ENCODE data around the gene GMPPA. TPM values are rescaled to one million over a fixed set of nuclear protein-coding genes. Genes with fewer than 3 reads are reported as not detected.

GMPPA gene
- total RNA-seq, 3 donors from 2014 or later = 15.7 to 33.4 (median 29.7) TPM

DNA sequence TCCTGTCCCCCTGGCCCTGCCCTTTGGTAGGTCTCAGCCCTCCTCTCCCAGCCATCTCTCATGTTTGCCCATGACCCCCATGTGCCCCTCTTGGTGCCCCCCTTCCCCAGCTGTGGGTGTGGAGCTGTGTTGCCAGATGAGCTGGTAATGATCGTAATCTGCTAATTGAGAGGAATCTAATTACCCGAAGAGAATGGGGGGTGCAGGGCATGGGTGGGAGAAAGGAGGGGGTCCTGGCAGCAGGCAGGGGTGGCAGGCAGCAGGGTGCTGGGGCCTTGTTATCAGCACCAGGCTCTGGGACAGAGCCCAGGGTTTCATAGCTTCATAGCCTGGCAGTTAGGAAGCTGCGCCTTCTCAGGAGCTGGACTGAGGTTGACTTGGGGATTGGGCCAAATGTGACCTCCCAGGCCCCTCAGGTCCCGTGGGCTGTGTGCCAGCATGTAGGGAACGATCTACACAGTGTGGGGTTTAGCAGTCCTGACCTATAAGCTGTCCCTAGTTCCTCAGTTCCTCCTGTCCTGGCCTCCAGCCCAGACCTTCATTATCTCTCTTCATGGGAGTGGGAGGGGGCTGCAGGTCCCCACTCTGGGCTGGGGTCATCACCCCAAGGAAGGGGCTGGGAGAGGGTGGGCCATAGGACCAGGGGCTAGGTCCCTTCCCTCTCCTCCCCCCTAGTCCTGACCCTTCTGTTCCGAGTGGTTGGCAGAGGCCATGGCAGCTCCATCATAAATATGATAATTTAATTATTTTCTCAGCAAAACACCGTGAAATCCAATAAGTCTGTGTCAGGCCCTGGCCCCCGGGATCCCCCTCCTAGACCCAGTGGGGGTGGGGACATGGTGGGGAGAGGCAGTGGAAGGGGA is 9.1 kb downstream of the GMPPA start:
- intact Hi-C loops (cut with DNase I; ENCODE audit: low total_unique reads) = no loop called here
- H3K27me3 ChIP-seq = peaks cover 0 to 19% of the 10 kb centered on the region in 2 donors
- TF ChIP-seq POLR2A (IDR thresholded peaks at IDR 0.05) = no peak
- TF ChIP-seq, protein P1, sequence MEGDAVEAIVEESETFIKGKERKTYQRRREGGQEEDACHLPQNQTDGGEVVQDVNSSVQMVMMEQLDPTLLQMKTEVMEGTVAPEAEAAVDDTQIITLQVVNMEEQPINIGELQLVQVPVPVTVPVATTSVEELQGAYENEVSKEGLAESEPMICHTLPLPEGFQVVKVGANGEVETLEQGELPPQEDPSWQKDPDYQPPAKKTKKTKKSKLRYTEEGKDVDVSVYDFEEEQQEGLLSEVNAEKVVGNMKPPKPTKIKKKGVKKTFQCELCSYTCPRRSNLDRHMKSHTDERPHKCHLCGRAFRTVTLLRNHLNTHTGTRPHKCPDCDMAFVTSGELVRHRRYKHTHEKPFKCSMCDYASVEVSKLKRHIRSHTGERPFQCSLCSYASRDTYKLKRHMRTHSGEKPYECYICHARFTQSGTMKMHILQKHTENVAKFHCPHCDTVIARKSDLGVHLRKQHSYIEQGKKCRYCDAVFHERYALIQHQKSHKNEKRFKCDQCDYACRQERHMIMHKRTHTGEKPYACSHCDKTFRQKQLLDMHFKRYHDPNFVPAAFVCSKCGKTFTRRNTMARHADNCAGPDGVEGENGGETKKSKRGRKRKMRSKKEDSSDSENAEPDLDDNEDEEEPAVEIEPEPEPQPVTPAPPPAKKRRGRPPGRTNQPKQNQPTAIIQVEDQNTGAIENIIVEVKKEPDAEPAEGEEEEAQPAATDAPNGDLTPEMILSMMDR (IDR thresholded peaks at IDR 0.05) = no peak
- no peak for TF ChIP-seq POLR2AphosphoS5 (IDR thresholded peaks at IDR 0.05)

DNA sequence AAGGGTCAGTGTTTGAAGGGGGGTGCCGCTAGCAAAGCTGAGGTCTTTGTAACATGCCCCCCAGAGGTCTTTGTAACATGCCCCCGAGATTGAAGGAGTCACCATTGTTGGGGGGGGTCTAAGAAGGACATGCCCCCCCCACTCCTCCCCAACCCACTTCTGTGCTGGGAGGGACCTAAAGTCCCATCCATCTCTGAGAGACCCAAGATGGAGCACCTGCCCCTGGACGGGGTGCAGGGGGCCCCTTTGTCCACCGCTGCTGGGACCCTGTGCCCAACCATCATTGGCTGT is 9.7 kb downstream of the GMPPA start:
- Histone ChIP-seq H3K9me3 (no peaks in the 10 kb centered on the region), H3K4me1 (no peaks in the 10 kb centered on the region), H3K27me3 (peaks cover 0 to 20% of the 10 kb centered on the region in 2 donors), H3K36me3 (peaks cover 20% of the 10 kb centered on the region), H3K4me3 (no peak overlapping the region), H3K27ac (no peak overlapping the region)
- no peak for TF ChIP-seq POLR2AphosphoS5 (IDR thresholded peaks at IDR 0.05)
- TF ChIP-seq, protein P1 (IDR thresholded peaks at IDR 0.05) = no peak
- TF ChIP-seq POLR2A (IDR thresholded peaks at IDR 0.05) = no peak
- no peak for DNase-seq (ENCODE audit: low spot score in 2 of 2)
- intact Hi-C loops (cut with DNase I; ENCODE audit: low total_unique reads) = no loop called here

More for the DNA sequence above, 9.1 kb downstream of the GMPPA start:
- H3K36me3 ChIP-seq = peaks cover 20% of the 10 kb centered on the region
- no peaks in the 10 kb centered on the region for H3K9me3 ChIP-seq
- H3K4me1 ChIP-seq = no peaks in the 10 kb centered on the region
- H3K27ac ChIP-seq = no peak overlapping the region
- DNase-seq (ENCODE audit: low spot score in 2 of 2) = no peak
- no peak overlapping the region for H3K4me3 ChIP-seq

DNA sequence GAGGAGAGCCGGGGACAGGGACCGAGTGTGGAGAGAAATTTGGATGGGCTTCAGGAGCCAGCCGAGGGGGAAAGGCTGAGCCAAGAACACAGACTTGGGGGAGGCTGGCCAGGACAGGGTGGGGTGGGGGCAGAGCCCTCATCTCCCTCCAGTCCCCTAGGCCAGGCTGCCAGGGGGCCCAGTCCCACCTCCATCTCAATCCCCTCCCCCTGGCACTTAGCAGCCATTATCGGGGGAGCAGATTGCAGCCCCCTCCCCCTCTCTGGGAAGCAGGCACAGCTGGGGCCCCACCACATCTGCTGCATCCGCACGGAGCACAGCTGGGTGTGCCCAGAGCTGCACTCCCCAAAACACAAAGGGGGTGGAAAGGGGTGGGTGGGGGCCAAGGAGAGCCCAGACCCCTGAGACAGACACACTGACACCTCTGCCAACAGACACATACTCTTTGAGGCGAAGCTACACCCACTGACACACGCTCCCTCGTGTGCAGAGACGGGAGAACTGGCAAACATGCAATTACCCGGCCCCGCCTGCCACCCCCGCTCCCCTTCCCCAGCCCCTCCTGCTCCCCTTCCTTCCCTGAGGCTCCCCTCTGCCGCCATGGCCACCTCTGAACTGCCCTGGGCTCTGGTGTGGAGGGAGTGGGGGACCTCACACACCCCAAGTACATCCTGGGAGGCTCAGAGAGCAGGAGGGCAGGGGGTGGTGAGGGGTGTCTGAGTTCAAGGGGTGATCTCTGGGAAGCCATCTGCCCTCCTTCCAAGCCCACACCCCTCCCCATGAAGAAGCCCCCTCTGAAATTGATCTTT is 10.5 kb downstream of the GMPPA start:
- no peak overlapping the region for H3K27ac ChIP-seq
- no peak for DNase-seq (ENCODE audit: low spot score in 2 of 2)
- H3K27me3 ChIP-seq = peaks cover 0 to 20% of the 10 kb centered on the region in 2 donors
- no peaks in the 10 kb centered on the region for H3K4me1 ChIP-seq
- intact Hi-C loops (cut with DNase I; ENCODE audit: low total_unique reads) = no loop called here
- H3K36me3 ChIP-seq = peaks cover 19% of the 10 kb centered on the region
- H3K4me3 ChIP-seq = peak overlapping the region in 2 of 3 donors; percentile 24 to 57
- TF ChIP-seq POLR2AphosphoS5 (IDR thresholded peaks at IDR 0.05) = no peak
- TF ChIP-seq POLR2A (IDR thresholded peaks at IDR 0.05) = no peak
- TF ChIP-seq, protein P1 (IDR thresholded peaks at IDR 0.05) = no peak
- no peaks in the 10 kb centered on the region for H3K9me3 ChIP-seq

DNA sequence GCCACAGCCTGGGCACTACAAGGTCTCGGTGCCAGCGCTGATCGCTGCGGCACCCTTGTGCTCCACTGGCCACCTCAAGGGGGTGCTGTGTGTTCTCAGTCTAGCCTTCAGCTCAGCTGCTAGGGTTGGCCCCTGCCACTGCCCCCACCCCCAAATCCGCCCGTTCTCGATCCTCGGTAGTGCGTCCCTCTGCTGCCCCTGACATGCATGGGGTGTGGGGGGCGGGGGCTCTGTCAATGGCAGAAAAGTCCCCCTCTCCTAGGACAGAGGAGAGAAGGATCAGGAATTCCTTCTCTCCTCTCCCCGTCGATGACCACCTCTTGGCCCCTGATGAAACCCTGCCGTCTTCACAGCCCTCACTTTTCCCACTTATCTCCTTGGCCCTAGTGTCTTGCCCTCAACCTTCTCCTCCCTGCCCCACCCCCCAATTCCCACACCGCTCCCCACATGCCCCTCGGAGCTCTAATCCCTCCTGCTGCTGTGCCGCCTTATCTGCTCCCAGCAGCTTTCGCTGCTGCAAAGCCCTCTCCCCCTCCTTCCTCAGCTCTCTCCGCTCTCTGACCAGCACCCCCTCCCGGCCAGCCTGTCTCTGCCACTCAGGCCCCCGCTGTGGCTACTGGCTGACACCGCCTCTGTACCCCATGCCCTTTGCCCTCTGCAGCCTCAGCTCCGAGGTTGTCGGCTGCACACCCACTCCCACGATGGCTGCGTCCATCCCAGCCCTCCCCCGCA is 11.3 kb downstream of the GMPPA start:
- Histone ChIP-seq H3K4me1 (no peaks in the 10 kb centered on the region), H3K36me3 (peaks cover 14% of the 10 kb centered on the region), H3K9me3 (no peaks in the 10 kb centered on the region), H3K27me3 (peaks cover 0 to 20% of the 10 kb centered on the region in 2 donors), H3K4me3 (peak overlapping the region in 2 of 3 donors; percentile 24 to 57), H3K27ac (no peak overlapping the region)
- no peak for TF ChIP-seq POLR2A (IDR thresholded peaks at IDR 0.05)
- TF ChIP-seq, protein P1 (IDR thresholded peaks at IDR 0.05) = peak in 2 of 3 donors; percentile 46 to 47
- intact Hi-C loops (cut with DNase I; ENCODE audit: low total_unique reads) = no loop called here
- DNase-seq (ENCODE audit: low spot score in 2 of 2) = no peak
